ENCODE data around the gene EPHB4.

GRCh38 chr7:100778061-100778621 lies 49.2 kb downstream of the EPHB4 start:
- TF ChIP-seq CTCF (IDR thresholded peaks at IDR 0.05): no peak
- no peak for TF ChIP-seq POLR2A (IDR thresholded peaks at IDR 0.05)
